Bone marrow (tissue), 2 donors: ENCODE data around the gene USP7.

Experiments
- DNase-seq, 2 donors: peaks; one replicate each; lab custom pipeline; 2025; lab: John Stamatoyannopoulos, UW

USP7 gene

GRCh38 chr16:8951447-8952280 lies 12.0 kb downstream of the USP7 start:
- no peak for DNase-seq

GRCh38 chr16:8950580-8951077 lies 13.1 kb downstream of the USP7 start:
- DNase-seq = no peak

- no peak for DNase-seq
These were observed 13.9 kb downstream of the USP7 start for GRCh38 chr16:8949536-8950418.

GRCh38 chr16:8948831-8949230 lies 14.9 kb downstream of the USP7 start:
- no peak for DNase-seq

- DNase-seq = no peak
These were observed 15.6 kb downstream of the USP7 start for GRCh38 chr16:8948069-8948593.

GRCh38 chr16:8946544-8946943 lies 17.2 kb downstream of the USP7 start:
- no peak for DNase-seq

GRCh38 chr16:8945626-8946296 lies 17.9 kb downstream of the USP7 start:
- DNase-seq = no peak

- DNase-seq = peak in 1 of 2 donors; percentile 33
These were observed 19.5 kb downstream of the USP7 start for GRCh38 chr16:8943966-8944759.

GRCh38 chr16:8943001-8943763 lies 20.5 kb downstream of the USP7 start:
- no peak for DNase-seq

- no peak for DNase-seq
These were observed 21.9 kb downstream of the USP7 start for GRCh38 chr16:8941718-8942344.

GRCh38 chr16:8937803-8938202 lies 25.9 kb downstream of the USP7 start:
- no peak for DNase-seq

- DNase-seq = no peak
These were observed 27.3 kb downstream of the USP7 start for GRCh38 chr16:8936421-8936820.

GRCh38 chr16:8935989-8936388 lies 27.7 kb downstream of the USP7 start:
- no peak for DNase-seq

- DNase-seq = no peak
These were observed 29.1 kb downstream of the USP7 start for GRCh38 chr16:8934601-8935000.

GRCh38 chr16:8931859-8932258 lies 31.8 kb downstream of the USP7 start:
- peak in 1 of 2 donors; percentile 8 for DNase-seq

GRCh38 chr16:8929086-8929748 lies 34.5 kb downstream of the USP7 start:
- no peak for DNase-seq

- no peak for DNase-seq
These were observed 35.2 kb downstream of the USP7 start for GRCh38 chr16:8928467-8928957.

GRCh38 chr16:8926827-8927226 lies 36.9 kb downstream of the USP7 start:
- DNase-seq = no peak

GRCh38 chr16:8925455-8925854 lies 38.3 kb downstream of the USP7 start:
- DNase-seq = no peak
